Measurements from ENCODE around the gene GCNT2. TPM values are rescaled to one million over a fixed set of nuclear protein-coding genes. Genes with fewer than 3 reads are reported as not detected.
A peak's percentile ranks its signal among the peaks of the same experiment; 100 is the strongest.

GCNT2 gene
- total RNA-seq, 1 experiment from 2014 or later, result 27.3 TPM

DNA sequence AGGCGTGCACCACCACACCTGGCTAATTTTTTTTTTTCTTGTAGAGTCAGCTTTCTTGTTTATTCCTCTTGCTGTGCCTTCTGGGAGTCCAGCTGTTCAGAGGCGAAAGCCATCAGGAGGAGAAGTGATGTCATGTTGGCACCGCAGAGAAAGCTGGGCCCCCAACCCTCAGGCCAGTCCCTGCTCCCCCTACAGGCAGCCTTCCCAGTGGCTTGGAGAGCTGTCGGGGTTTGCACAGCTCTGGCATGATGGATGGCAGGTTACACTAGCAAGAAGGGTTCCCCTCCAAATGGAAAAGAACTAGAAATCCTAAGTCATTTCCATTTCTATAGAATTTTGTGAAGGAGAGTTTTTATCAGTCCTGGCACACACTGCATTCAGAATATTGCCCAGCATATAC lies 100.7 kb downstream of the GCNT2 start:
- no peak for DNase-seq (ENCODE audit: low read depth in 1 of 2, low spot score in 2 of 2)
- Histone ChIP-seq H3K27ac (no peak overlapping the region), H3K4me3 (no peak overlapping the region), H3K4me1 (replicated peaks) (peaks cover 6% of the 10 kb centered on the region), H3K9me3 (replicated peaks) (no peaks in the 10 kb centered on the region), H3K36me3 (peaks cover 39% of the 10 kb centered on the region), H3K27me3 (replicated peaks) (no peaks in the 10 kb centered on the region)

- no peak overlapping the region for H3K27ac ChIP-seq
- H3K4me3 ChIP-seq, result no peak overlapping the region
- H3K4me1 ChIP-seq (replicated peaks), result peaks cover 3% of the 10 kb centered on the region
- DNase-seq (ENCODE audit: low read depth in 1 of 2, low spot score in 2 of 2), result no peak
- H3K9me3 ChIP-seq (replicated peaks), result no peaks in the 10 kb centered on the region
- no peaks in the 10 kb centered on the region for H3K27me3 ChIP-seq (replicated peaks)
- H3K36me3 ChIP-seq, result peaks cover 46% of the 10 kb centered on the region
These were observed 103.7 kb downstream of the GCNT2 start for GRCh38 chr6:10624836-10625235.

DNA sequence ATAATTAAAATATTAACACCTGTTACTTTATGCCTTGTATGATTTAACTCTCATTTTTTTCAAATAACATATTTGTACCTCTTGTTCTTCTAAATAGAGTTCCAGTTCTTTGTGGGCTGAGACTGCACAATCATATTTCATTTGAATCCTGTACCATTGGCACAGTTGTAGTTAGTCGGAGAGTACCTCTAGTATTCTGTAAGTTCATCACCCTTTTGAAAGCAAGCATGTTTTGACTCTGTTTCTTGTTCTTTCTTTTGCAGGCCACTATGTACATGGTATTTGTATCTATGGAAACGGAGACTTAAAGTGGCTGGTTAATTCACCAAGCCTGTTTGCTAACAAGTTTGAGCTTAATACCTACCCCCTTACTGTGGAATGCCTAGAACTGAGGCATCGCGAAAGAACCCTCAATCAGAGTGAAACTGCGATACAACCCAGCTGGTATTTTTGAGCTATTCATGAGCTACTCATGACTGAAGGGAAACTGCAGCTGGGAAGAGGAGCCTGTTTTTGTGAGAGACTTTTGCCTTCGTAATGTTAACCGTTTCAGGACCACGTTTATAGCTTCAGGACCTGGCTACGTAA lies 105.1 kb downstream of the GCNT2 start:
- no peak overlapping the region for H3K4me3 ChIP-seq
- H3K27me3 ChIP-seq (replicated peaks), result no peaks in the 10 kb centered on the region
- no peak for DNase-seq (ENCODE audit: low read depth in 1 of 2, low spot score in 2 of 2)
- H3K27ac ChIP-seq, result no peak overlapping the region
- H3K9me3 ChIP-seq (replicated peaks), result no peaks in the 10 kb centered on the region
- peaks cover 43% of the 10 kb centered on the region for H3K36me3 ChIP-seq
- H3K4me1 ChIP-seq (replicated peaks), result no peaks in the 10 kb centered on the region

DNA sequence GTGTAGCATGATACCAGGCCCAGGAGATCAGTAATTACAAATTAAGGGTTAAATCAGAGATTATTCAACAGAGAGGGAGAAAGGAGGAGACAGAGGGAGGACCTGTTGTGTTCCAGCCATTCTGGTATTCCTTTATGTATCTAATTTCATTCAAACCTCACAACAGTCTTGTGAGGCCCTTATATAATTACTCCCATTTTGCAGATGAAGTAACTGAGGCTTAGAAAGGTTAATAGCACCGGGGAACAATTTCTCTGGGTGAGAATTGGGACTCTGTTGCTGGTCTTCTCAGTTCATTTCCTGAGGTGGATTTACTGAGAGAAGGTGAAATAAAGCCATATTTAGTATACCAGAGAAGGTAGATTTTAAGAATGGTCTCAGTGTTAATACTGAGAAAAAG lies 106.6 kb downstream of the GCNT2 start:
- H3K27ac ChIP-seq, result no peak overlapping the region
- H3K27me3 ChIP-seq (replicated peaks), result no peaks in the 10 kb centered on the region
- no peaks in the 10 kb centered on the region for H3K9me3 ChIP-seq (replicated peaks)
- peaks cover under 1% of the 10 kb centered on the region for H3K4me1 ChIP-seq (replicated peaks)
- H3K36me3 ChIP-seq, result peaks cover 29% of the 10 kb centered on the region
- no peak for DNase-seq (ENCODE audit: low read depth in 1 of 2, low spot score in 2 of 2)
- H3K4me3 ChIP-seq, result no peak overlapping the region

DNA sequence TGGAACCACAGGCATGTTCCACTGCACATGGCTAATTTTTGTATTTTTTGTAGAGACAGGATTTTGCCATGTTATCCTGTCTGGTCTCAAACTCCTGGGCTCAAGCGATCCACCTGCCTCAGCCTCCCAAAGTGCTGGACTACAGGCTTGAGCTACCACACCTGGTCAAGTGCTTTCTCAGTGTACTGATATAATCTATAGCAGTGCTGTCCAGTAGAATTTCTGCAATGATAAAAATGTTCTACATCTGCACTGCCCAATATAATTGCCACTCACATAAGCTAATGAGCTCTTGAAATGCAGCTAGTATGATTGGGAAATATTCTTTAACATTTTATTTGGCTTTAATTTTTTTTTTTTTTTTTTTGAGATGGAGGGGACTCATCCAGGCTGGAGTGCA lies 109.0 kb downstream of the GCNT2 start:
- Histone ChIP-seq H3K27ac (no peak overlapping the region), H3K27me3 (replicated peaks) (no peaks in the 10 kb centered on the region), H3K36me3 (peaks cover 14% of the 10 kb centered on the region), H3K4me1 (replicated peaks) (peaks cover 15% of the 10 kb centered on the region), H3K4me3 (no peak overlapping the region), H3K9me3 (replicated peaks) (no peaks in the 10 kb centered on the region)
- no peak for DNase-seq (ENCODE audit: low read depth in 1 of 2, low spot score in 2 of 2)

DNA sequence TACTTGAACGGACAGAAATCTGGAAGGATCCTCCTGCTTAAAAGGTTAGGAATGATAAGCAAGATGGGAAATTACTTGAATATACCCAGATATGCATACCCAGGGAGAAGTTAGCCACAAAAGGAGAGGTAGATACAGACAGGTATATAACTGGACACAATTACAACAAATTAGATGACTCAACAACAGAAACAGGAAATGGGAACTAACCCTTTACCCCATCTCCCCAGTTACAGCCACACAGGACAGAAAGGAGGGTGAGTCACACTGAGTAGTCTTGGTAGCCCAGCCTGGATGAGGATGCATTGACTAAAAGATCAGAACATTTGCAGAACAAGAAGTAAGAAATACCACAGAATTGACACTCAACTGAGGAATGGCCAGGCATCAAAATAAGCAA lies 112.1 kb downstream of the GCNT2 start:
- DNase-seq (ENCODE audit: low read depth in 1 of 2, low spot score in 2 of 2), result peak; percentile 84 to 86
- peaks cover 15% of the 10 kb centered on the region for H3K4me1 ChIP-seq (replicated peaks)
- H3K9me3 ChIP-seq (replicated peaks), result no peaks in the 10 kb centered on the region
- H3K27me3 ChIP-seq (replicated peaks), result no peaks in the 10 kb centered on the region
- H3K27ac ChIP-seq, result peak overlapping the region; percentile 66
- H3K36me3 ChIP-seq, result no peaks in the 10 kb centered on the region
- no peak overlapping the region for H3K4me3 ChIP-seq

DNA sequence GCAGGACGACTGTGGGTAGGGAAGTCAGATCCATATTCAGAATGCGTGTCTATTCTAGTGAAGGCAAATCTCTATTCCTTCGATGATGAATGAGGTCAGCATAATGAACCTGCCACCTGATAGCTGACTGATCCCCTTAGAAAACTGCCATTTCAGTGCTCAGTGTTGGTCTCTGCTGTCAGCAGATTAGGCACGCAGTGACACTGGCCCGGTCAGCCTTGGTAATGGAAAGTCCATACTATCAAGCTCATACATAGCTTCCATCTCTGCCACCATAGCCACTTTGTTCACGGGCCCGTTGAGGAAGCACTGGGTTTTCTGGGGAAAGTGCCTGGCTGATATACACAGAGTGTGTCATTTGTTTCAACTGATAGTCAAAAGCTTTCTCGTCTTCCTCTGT lies 119.3 kb downstream of the GCNT2 start:
- H3K27ac ChIP-seq, result no peak overlapping the region
- no peaks in the 10 kb centered on the region for H3K27me3 ChIP-seq (replicated peaks)

GRCh38 chr6:10641528-10641927 lies 120.4 kb downstream of the GCNT2 start:
- no peaks in the 10 kb centered on the region for H3K4me1 ChIP-seq (replicated peaks)
- no peak overlapping the region for H3K27ac ChIP-seq
- DNase-seq (ENCODE audit: low read depth in 1 of 2, low spot score in 2 of 2), result no peak
- H3K36me3 ChIP-seq, result no peaks in the 10 kb centered on the region
- H3K4me3 ChIP-seq, result no peak overlapping the region
- H3K9me3 ChIP-seq (replicated peaks), result no peaks in the 10 kb centered on the region; the same call in 1 of the 2 replicates
- no peaks in the 10 kb centered on the region for H3K27me3 ChIP-seq (replicated peaks)

More for the DNA sequence above, 119.3 kb downstream of the GCNT2 start:
- no peak overlapping the region for H3K4me3 ChIP-seq
- no peak for DNase-seq (ENCODE audit: low read depth in 1 of 2, low spot score in 2 of 2)
- H3K4me1 ChIP-seq (replicated peaks), result no peaks in the 10 kb centered on the region
- H3K36me3 ChIP-seq, result no peaks in the 10 kb centered on the region
- H3K9me3 ChIP-seq (replicated peaks), result no peaks in the 10 kb centered on the region; the same call in 1 of the 2 replicates

DNA sequence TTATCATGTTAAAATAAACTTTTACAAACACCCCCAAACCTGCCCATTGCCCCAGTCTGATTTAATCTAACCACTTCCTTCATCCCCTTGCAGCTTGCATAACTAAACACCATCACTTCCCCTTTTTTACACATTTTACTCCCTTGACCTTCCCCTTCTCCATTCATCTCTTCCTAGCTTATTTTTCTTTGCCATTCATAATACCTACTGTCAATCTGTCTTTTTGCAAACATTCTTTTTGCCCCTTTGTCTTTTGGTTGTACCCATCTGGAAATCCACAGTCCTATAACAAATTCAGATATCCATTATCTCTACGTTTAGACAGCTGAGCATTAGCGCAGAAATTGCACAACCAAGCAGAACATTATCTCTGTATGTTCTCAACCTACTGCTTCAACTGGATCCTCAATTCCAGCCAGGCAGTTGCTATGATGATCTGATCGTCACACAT lies 122.1 kb downstream of the GCNT2 start:
- Histone ChIP-seq H3K4me3 (no peak overlapping the region), H3K36me3 (no peaks in the 10 kb centered on the region), H3K27ac (no peak overlapping the region), H3K9me3 (replicated peaks) (no peaks in the 10 kb centered on the region; the same call in 1 of the 2 replicates), H3K4me1 (replicated peaks) (no peaks in the 10 kb centered on the region), H3K27me3 (replicated peaks) (no peaks in the 10 kb centered on the region)
- no peak for DNase-seq (ENCODE audit: low read depth in 1 of 2, low spot score in 2 of 2)

DNA sequence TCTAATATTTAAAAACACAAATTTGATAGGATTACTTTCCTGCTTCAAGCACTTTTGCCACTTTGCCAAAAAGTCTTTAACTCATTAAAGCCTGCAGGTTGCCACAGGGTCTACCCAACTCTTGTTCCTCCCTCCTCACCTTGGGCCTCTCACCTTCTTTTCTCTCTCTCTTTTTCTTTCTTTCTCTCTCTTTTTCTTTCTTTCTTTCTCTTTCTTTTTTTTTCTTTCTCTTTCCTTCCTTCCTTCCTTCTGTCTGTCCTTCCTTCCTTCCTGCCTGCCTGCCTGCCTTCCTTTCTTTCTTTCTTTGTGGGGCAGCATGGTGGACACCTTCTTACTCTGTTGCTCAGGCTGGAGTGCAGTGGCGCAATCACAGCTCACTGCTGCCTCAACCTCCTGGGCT lies 123.1 kb downstream of the GCNT2 start:
- no peaks in the 10 kb centered on the region for H3K4me1 ChIP-seq (replicated peaks)
- no peaks in the 10 kb centered on the region for H3K27me3 ChIP-seq (replicated peaks)
- no peak overlapping the region for H3K27ac ChIP-seq
- H3K36me3 ChIP-seq, result no peaks in the 10 kb centered on the region
- no peak for DNase-seq (ENCODE audit: low read depth in 1 of 2, low spot score in 2 of 2)
- H3K9me3 ChIP-seq (replicated peaks), result no peaks in the 10 kb centered on the region; the same call in 1 of the 2 replicates
- H3K4me3 ChIP-seq, result no peak overlapping the region

DNA sequence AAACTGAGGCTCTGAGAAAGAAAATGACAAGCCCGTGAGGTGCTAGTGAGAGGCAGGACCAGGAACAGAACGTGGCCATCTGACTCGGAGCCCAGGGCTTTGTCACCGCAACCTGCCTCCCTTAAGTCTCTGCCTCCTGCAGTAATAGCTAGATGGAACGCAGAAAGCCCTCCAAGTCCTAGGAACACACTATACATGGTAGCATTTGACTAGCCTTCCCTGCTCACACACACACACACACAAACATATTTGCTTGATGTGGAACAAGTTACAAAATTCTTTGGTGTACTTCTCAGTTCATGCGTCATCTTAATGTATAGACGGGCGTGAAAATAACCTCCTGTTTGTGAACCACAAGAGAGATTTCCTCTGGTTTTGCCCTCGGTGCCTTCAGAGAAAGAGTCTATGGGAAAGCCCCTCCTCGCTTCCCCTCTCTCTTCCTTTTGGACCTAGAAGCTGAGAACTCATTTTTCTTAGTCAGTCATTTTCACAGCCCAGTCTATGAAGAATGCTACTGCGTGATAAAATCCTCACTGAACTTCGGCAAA lies 134.4 kb downstream of the GCNT2 start:
- peaks cover 12% of the 10 kb centered on the region; the same call in 1 of the 2 replicates for H3K27me3 ChIP-seq (replicated peaks)
- no peaks in the 10 kb centered on the region for H3K9me3 ChIP-seq (replicated peaks)
- H3K27ac ChIP-seq, result no peak overlapping the region
- no peak for DNase-seq (ENCODE audit: low read depth in 1 of 2, low spot score in 2 of 2)
- H3K4me3 ChIP-seq, result no peak overlapping the region
- H3K36me3 ChIP-seq, result no peaks in the 10 kb centered on the region
- no peaks in the 10 kb centered on the region for H3K4me1 ChIP-seq (replicated peaks)

GRCh38 chr6:10658910-10659698 lies 138.0 kb downstream of the GCNT2 start:
- Histone ChIP-seq H3K27me3 (replicated peaks) (0 out of 2 replicates have a peak, but pooled peaks cover 8% of the 10 kb centered on the region), H3K4me3 (no peak overlapping the region), H3K36me3 (no peaks in the 10 kb centered on the region), H3K4me1 (replicated peaks) (no peaks in the 10 kb centered on the region), H3K27ac (no peak overlapping the region), H3K9me3 (replicated peaks) (no peaks in the 10 kb centered on the region)
- DNase-seq (ENCODE audit: low read depth in 1 of 2, low spot score in 2 of 2), result no peak

DNA sequence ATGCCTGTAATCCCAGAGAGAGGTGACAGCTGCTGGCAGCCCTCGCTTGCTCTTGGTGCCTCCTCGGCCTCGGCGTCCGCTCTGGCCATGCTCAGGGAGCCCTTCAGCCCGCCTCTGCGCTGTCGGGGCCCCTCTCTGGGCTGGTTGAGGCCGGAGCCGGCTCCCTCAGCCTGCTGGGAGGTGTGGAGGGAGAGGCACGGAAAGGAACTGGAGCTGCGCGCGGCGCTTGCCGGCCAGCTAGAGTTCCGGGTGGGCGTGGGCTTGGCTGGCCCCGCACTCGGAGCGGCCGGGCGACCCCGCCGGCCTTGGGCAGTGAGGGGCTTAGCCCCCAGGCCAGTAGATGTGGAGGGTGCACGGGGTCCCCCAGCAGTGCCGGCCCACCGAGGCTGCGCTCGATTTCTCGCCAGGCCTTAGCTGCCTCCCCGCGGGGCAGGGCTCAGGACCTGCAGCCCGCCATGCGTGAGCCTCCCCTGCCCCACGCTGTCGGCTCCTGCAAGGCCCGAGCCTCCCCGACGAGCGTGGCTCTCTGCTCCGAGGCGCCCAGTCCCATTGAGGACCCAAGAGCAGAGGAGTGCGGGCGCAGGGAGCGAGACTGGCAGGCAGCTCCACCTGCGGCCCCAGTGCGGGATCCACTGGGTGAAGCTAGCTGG lies 138.7 kb downstream of the GCNT2 start:
- Histone ChIP-seq H3K27me3 (replicated peaks) (0 out of 2 replicates have a peak, but pooled peaks cover 8% of the 10 kb centered on the region), H3K9me3 (replicated peaks) (no peaks in the 10 kb centered on the region), H3K36me3 (no peaks in the 10 kb centered on the region), H3K27ac (no peak overlapping the region), H3K4me1 (replicated peaks) (no peaks in the 10 kb centered on the region), H3K4me3 (no peak overlapping the region)
- DNase-seq (ENCODE audit: low read depth in 1 of 2, low spot score in 2 of 2), result no peak

Data from SJSA1 (cell line).